Fibroblast of lung (primary cell): ENCODE data around the gene NME7.
A peak's percentile ranks its signal among the peaks of the same experiment; 100 is the strongest.

Experiments used
- CTCF ChIP-seq, 2 donors: IDR thresholded peaks in 1 of 2; conservative IDR thresholded peaks in 1 of 2; 1 replicate in 1 of 2; 2 replicates in 1 of 2; pipeline ENCODE4 v1.5.1; 2011 to 2012; ENCODE audit warnings: low read length in 2 of 2, control low read depth in 1 of 2, inconsistent platforms in 1 of 2, low read depth in 1 of 2, mild to moderate bottlenecking in 1 of 2
- EZH2 ChIP-seq: IDR thresholded peaks from 2 replicates; pipeline ENCODE4 v1.5.1; 2012; ENCODE audit warnings: low read length, control low read depth, mild to moderate bottlenecking; ENCODE audit errors: missing control alignments

DNA sequence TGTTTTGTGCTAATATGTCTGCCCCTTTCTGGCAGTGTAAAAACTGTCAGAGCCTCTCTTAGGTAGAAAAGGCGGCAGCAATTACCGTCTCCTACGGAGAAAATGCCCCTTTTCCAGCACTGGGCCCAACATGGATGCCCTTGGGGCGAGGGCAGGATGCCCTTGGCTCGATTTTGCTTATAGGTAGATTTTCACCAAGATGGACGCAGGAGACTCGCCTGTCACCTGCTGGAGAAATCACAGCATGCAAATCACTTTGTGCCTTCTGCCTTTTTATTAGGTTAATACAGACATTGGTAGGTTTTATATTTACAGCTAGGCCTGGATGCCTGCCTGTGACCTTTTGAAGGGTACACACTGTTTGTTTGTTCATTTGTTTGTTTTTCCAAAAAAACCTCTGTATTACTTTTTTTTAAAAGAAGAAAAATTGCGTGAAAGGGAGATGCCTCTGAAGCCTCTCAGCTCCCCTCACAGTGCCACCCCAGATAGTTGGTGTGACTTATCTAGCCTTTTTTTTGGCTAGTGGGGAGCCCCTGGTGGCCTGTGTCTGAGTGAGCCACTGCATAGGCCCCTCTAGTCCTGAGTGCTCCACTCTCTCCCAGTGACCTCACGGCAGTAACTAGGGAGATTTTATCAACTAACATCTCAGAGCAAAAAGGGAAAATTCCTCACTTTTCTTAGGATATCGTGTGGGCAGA is 258.6 kb downstream of the NME7 start:
- peak in 1 of 2 donors; percentile 23 for TF ChIP-seq CTCF (conservative IDR thresholded peaks at IDR 0.05 in 1 of 2, IDR thresholded peaks at IDR 0.05 in 1 of 2; ENCODE audit: low read depth in 1 of 2, low read length in 2 of 2)
- TF ChIP-seq EZH2, result no peak
